ENCODE results near the gene JAGN1. TPM values are rescaled to one million over a fixed set of nuclear protein-coding genes. Genes with fewer than 3 reads are reported as not detected.
A peak's percentile ranks its signal among the peaks of the same experiment; 100 is the strongest.

The JAGN1 gene
- total and polyA plus RNA-seq, 9 of the 15 experiments (the other 6 are each of a cell fraction or from before 2014, with no cell fraction given) = 31.6 to 77.8 (median 40.3) TPM

GRCh38 chr3:9890249-9891071, at the start of gene JAGN1 (continued):
- TF ChIP-seq MGA (IDR thresholded peaks at IDR 0.05) (peak; percentile 86), L3MBTL2 (IDR thresholded peaks at IDR 0.05) (peak; percentile 86), POLR3G (IDR thresholded peaks at IDR 0.05; ENCODE audit: extremely low read depth, insufficient read length, insufficient replicate concordance) (no peak), CHD1 (IDR thresholded peaks at IDR 0.05; ENCODE audit: low read length) (peak; percentile 78), E2F6 (IDR thresholded peaks at IDR 0.05; ENCODE audit: borderline replicate concordance in 1 of 2, extremely low read depth in 1 of 2, insufficient read depth in 1 of 2, insufficient read length in 1 of 2, low read depth in 1 of 2, low read length in 1 of 2, poor library complexity in 1 of 2, severe bottlenecking in 1 of 2) (peak; percentile 81 to 87), TAF7 (tag; IDR thresholded peaks at IDR 0.05) (peak; percentile 93), BRD9 (IDR thresholded peaks at IDR 0.05; ENCODE audit: low read depth, partially characterized antibody) (peak; percentile 2), TOE1 (IDR thresholded peaks at IDR 0.05; ENCODE audit: borderline replicate concordance) (0 out of 2 replicates have a peak, but pooled peaks have one; percentile 14), TOE1 (CRISPR knock-in tag; IDR thresholded peaks at IDR 0.05; ENCODE audit: borderline replicate concordance, low read depth) (no peak), SFPQ (IDR thresholded peaks at IDR 0.05; ENCODE audit: low read depth, low read length) (no peak), CEBPB (tag; IDR thresholded peaks at IDR 0.05) (0 out of 2 replicates have a peak, but pooled peaks have one; percentile 47)

All from K562 (cell line).